GM12892 (cell line): Measurements from ENCODE around the gene FRY.

Source experiments
- POLR2A ChIP-seq: IDR thresholded peaks from 2 replicates; pipeline ENCODE4 v1.6.1; 2011; ENCODE audit warnings: low read depth, low read length, control low read depth
- POLR2AphosphoS5 ChIP-seq: IDR thresholded peaks from 2 replicates; pipeline ENCODE4 v1.6.1; 2011; ENCODE audit warnings: low read depth, low read length, control low read depth
- TAF1 ChIP-seq: IDR thresholded peaks from 2 replicates; pipeline ENCODE4 v1.6.1; 2011; ENCODE audit warnings: low read depth, mild to moderate bottlenecking, control low read depth, low read length, borderline replicate concordance

GRCh38 chr13:32272021-32272683, 240.6 kb downstream of the FRY start:
- TF ChIP-seq POLR2AphosphoS5 (no peak), POLR2A (no peak), TAF1 (no peak)
